ENCODE data around the gene GNAQ. TPM values are rescaled to one million over a fixed set of nuclear protein-coding genes. Genes with fewer than 3 reads are reported as not detected.
"Not testable (repeated sequence)": the region's sequence is repeated elsewhere in the genome, so short reads cannot be mapped to it uniquely, and the experiment has no call there.

GNAQ gene
- total RNA-seq, 4 donors from 2014 or later: 40.8 to 54.7 (median 53.8) TPM

GRCh38 chr9:78062710-78063109, 31.1 kb upstream of the GNAQ start:
- no peak for TF ChIP-seq CTCF (IDR thresholded peaks at IDR 0.05)
- ATAC-seq (ENCODE audit: low FRiP score): no peak

GRCh38 chr9:78054218-78054617, 22.6 kb upstream of the GNAQ start:
- DNase-seq (ENCODE audit: low spot score); ATAC-seq (ENCODE audit: low FRiP score): not testable (repeated sequence)

More at GRCh38 chr9:78062710-78063109, 31.1 kb upstream of the GNAQ start:
- DNase-seq (ENCODE audit: low spot score): no peak

GRCh38 chr9:78053627-78054026, 22.0 kb upstream of the GNAQ start:
- ATAC-seq (ENCODE audit: low FRiP score): no peak
- TF ChIP-seq CTCF (IDR thresholded peaks at IDR 0.05): no peak
- no peak for DNase-seq (ENCODE audit: low spot score)

- TF ChIP-seq CTCF (IDR thresholded peaks at IDR 0.05): no peak
- no peak for ATAC-seq (ENCODE audit: low FRiP score)
- no peak for DNase-seq (ENCODE audit: low spot score)
Measured at GRCh38 chr9:78050421-78050820, 18.8 kb upstream of the GNAQ start.

- ATAC-seq (ENCODE audit: low FRiP score) (no peak), DNase-seq (ENCODE audit: low spot score) (no peak)
- TF ChIP-seq CTCF (IDR thresholded peaks at IDR 0.05): no peak
Measured at GRCh38 chr9:78049484-78049883, 17.9 kb upstream of the GNAQ start.

GRCh38 chr9:78047106-78047505, 15.5 kb upstream of the GNAQ start:
- TF ChIP-seq CTCF (IDR thresholded peaks at IDR 0.05): no peak
- ATAC-seq (ENCODE audit: low FRiP score): no peak
- DNase-seq (ENCODE audit: low spot score): no peak

GRCh38 chr9:78046112-78046511, 14.5 kb upstream of the GNAQ start:
- ATAC-seq (ENCODE audit: low FRiP score) (no peak), DNase-seq (ENCODE audit: low spot score) (no peak)
- no peak for TF ChIP-seq CTCF (IDR thresholded peaks at IDR 0.05)

GRCh38 chr9:78044886-78045285, 13.3 kb upstream of the GNAQ start:
- no peak for DNase-seq (ENCODE audit: low spot score)
- no peak for TF ChIP-seq CTCF (IDR thresholded peaks at IDR 0.05)
- ATAC-seq (ENCODE audit: low FRiP score): no peak

Measured in omental fat pad (tissue), 4 donors.